Epithelial cell of proximal tubule (primary cell): ENCODE data around the gene IL6ST. TPM values are rescaled to one million over a fixed set of nuclear protein-coding genes. Genes with fewer than 3 reads are reported as not detected.

Experiments
- DNase-seq: peaks from one replicate; pipeline ENCODE4 v3.0.0-alpha.2; 2011; ENCODE audit warnings: low read depth
- H3K4me3 ChIP-seq: 2 replicates; pipeline ENCODE4 v1.5.1; 2011; ENCODE audit warnings: low read depth, mild to moderate bottlenecking, low read length
- CTCF ChIP-seq: conservative IDR thresholded peaks from 2 replicates; pipeline ENCODE4 v1.5.1; 2012; ENCODE audit warnings: low read depth, mild to moderate bottlenecking, low read length
- total RNA-seq: library from RNA; depleted of rRNA; stranded (reverse); fragments of >200 nt; gene quantifications from 2 replicates; pipeline ENCODE4 v1.2.3, GENCODE V29; 2015

The IL6ST gene
- total RNA-seq, 1 donor from 2014 or later: 61.6 TPM

DNA sequence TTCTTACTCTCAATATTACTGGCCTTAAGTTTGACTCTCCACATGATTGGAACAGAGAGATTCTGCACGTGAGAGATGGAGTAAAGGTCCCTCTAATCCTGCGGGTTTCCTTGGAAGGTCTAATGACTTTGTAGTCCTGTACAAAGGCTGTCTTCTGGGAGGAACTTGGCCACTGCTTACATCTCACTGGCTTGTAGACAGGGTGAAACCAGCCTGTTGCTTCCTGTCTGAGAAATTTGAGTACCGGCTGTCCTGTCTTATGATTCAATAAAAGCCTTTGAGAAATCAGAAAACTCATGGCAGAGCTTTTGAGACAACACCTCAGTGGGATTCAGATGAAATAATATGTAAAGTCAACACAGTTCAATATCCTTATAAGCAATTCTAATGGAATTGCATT, 100.6 kb downstream of the IL6ST start:
- no peak for TF ChIP-seq CTCF
- no peak for DNase-seq
- H3K4me3 ChIP-seq: no peak overlapping the region

DNA sequence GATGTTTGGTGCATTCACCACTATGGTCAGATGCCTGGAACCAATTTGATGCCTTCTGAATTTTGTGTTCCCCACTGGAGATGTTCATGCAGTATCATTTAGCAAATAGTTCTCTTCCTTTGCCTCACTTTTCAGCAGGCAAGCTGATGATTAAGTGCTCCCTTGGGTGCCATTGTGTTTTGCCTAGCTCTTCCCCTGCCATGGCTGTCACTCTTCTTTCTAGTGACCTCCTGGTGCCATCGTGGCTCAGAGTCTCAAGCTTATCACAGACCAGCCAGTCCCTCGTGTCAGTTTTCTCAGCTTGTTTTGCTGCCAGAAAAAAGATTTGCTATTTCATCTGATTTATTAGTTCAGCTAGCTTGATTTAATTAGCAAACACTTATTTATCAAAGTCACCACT, 102.3 kb downstream of the IL6ST start:
- H3K4me3 ChIP-seq: no peak overlapping the region
- no peak for DNase-seq

GRCh38 chr5:55888205-55888604, 106.6 kb downstream of the IL6ST start:
- TF ChIP-seq CTCF: no peak
- no peak overlapping the region for H3K4me3 ChIP-seq
- DNase-seq: no peak

More for the DNA sequence above, 102.3 kb downstream of the IL6ST start:
- TF ChIP-seq CTCF: no peak

DNA sequence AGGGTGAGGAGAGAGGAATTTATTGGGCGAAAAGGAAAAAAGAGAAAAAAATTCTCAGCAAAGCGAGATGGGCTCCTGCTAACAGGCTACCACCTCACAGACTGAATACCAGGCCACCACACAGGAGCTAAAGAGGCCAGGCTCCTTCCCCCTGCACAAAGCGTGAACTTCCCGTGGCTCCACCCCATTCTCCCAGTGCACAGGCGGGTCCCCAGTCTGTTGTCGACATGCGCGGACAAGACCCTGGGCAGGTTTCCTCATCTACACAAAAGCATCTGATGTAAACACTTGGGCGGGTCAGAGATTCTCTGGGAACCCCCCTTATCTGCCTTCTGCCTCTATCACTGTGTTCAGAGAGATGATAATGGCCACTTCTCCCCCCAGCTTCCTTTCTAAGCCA, 109.4 kb downstream of the IL6ST start:
- H3K4me3 ChIP-seq: no peak overlapping the region
- no peak for TF ChIP-seq CTCF

More for the DNA sequence above, 109.4 kb downstream of the IL6ST start:
- DNase-seq: no peak

Other genes with a start within 250 kb of the IL6ST start
- 2.5 and 2.9 TPM in 2 replicates for gene IL31RA, start 143.6 kb downstream of the IL6ST start, total RNA-seq
- gene ANKRD55, start 238.4 kb upstream of the IL6ST start, total RNA-seq: not detected in 2 replicates